C4-2B (cell line): ENCODE results near the gene DENND5B.

Experiments
- H3K27ac ChIP-seq: fragments of 450-650 bp; 2 replicates; pipeline ENCODE4 v1.5.1; 2017
- CTCF ChIP-seq: fragments of 450-650 bp; conservative IDR thresholded peaks from 2 replicates; pipeline ENCODE4 v1.5.1; 2017; ENCODE audit warnings: mild to moderate bottlenecking
- ZFX ChIP-seq: fragments of 450-650 bp; IDR thresholded peaks from 2 replicates; pipeline ENCODE4 v1.6.1; 2017

Gene DENND5B

GRCh38 chr12:31488737-31489338, 102.1 kb downstream of the DENND5B start:
- TF ChIP-seq ZFX, result no peak
- no peak for TF ChIP-seq CTCF
- H3K27ac ChIP-seq, result no peak overlapping the region

- TF ChIP-seq CTCF (no peak), ZFX (no peak)
- no peak overlapping the region for H3K27ac ChIP-seq
These were observed 105.4 kb downstream of the DENND5B start for GRCh38 chr12:31485571-31485970.

GRCh38 chr12:31482816-31483215, 108.1 kb downstream of the DENND5B start:
- no peak overlapping the region for H3K27ac ChIP-seq
- TF ChIP-seq ZFX (no peak), CTCF (no peak)

GRCh38 chr12:31481415-31481814, 109.5 kb downstream of the DENND5B start:
- no peak for TF ChIP-seq ZFX
- no peak for TF ChIP-seq CTCF
- H3K27ac ChIP-seq, result no peak overlapping the region

- no peak overlapping the region for H3K27ac ChIP-seq
- TF ChIP-seq ZFX, result no peak
- TF ChIP-seq CTCF, result no peak
These were observed 111.3 kb downstream of the DENND5B start for GRCh38 chr12:31479516-31480210.

- TF ChIP-seq ZFX, result no peak
- no peak for TF ChIP-seq CTCF
- no peak overlapping the region for H3K27ac ChIP-seq
These were observed 112.0 kb downstream of the DENND5B start for GRCh38 chr12:31478898-31479297.

- no peak for TF ChIP-seq CTCF
- no peak for TF ChIP-seq ZFX
- no peak overlapping the region for H3K27ac ChIP-seq
These were observed 112.5 kb downstream of the DENND5B start for GRCh38 chr12:31478425-31478824.
